ENCODE results near the gene PRMT1. TPM values are rescaled to one million over a fixed set of nuclear protein-coding genes. Genes with fewer than 3 reads are reported as not detected.

Gene PRMT1
- polyA plus RNA-seq, 3 donors, result 60.1 to 94.4 (median 74.3) TPM

- Mint-ChIP-seq H3K27ac (peak overlapping the region in 1 of 7 donors; percentile 57), H3K36me3 (peaks cover 14 to 21% of the 10 kb centered on the region in 2 donors), H3K9me3 (peaks cover 0 to 1% (median 0%) of the 10 kb centered on the region in 7 donors), H3K27me3 (ENCODE audit: low read depth in 3 of 3) (no peaks in the 10 kb centered on the region), H3K4me1 (peaks cover 39% of the 10 kb centered on the region), H3K4me3 (no peak overlapping the region)
- no CpG with 5 or more reads among the region's 2 CpGs for WGBS (ENCODE audit: insufficient coverage)
- no peak overlapping the region for H3K27ac ChIP-seq (ENCODE audit: low read depth in 1 of 2, low read length in 2 of 2)
- H3K36me3 ChIP-seq (replicated peaks in 1 of 2; ENCODE audit: control insufficient read depth in 1 of 2, insufficient read depth in 2 of 2, low read length in 2 of 2), result peaks cover 4 to 16% of the 10 kb centered on the region in 2 donors
- no peaks in the 10 kb centered on the region for H3K27me3 ChIP-seq (ENCODE audit: control insufficient read depth in 2 of 2, insufficient read depth in 2 of 2, low read length in 2 of 2)
- H3K4me3 ChIP-seq (replicated peaks in 1 of 3; ENCODE audit: low read depth in 2 of 3, low read length in 3 of 3), result no peak overlapping the region
- peaks cover 24% of the 10 kb centered on the region for H4K20me1 ChIP-seq (ENCODE audit: insufficient read depth, low read length)
- peaks cover 45% of the 10 kb centered on the region for H3K79me2 ChIP-seq (ENCODE audit: insufficient read depth, low read length)
- no peak for DNase-seq
- no peak overlapping the region for H2AFZ ChIP-seq (ENCODE audit: insufficient read depth, low read depth, low read length, poor library complexity, severe bottlenecking)
- TF ChIP-seq CTCF (IDR thresholded peaks at IDR 0.05), result no peak
- intact Hi-C loops (cut with micrococcal nuclease), result loop anchor here in 1 of 2 donors (10.0 kb wide), 1 partner anchor 357 kb away; the partner anchor contains the start of genes VRK3 and ZNF473
- peaks cover 22 to 35% of the 10 kb centered on the region in 2 donors for H3K4me1 ChIP-seq (ENCODE audit: control insufficient read depth in 1 of 2, insufficient read depth in 2 of 2, low read length in 2 of 2)
- no peak overlapping the region for H3K9ac ChIP-seq (ENCODE audit: insufficient read depth, low read length, poor library complexity, severe bottlenecking)
- H3K4me2 ChIP-seq (replicated peaks; ENCODE audit: extremely low read depth, low read length, poor library complexity, severe bottlenecking), result no peak overlapping the region
- no peaks in the 10 kb centered on the region for H3K9me3 ChIP-seq (replicated peaks in 1 of 2; ENCODE audit: control insufficient read depth in 1 of 2, insufficient read depth in 1 of 2, low read length in 2 of 2)
These were observed 9.6 kb upstream of the PRMT1 start for GRCh38 chr19:49667473-49667872.

GRCh38 chr19:49669516-49669915 lies 7.6 kb upstream of the PRMT1 start:
- Histone ChIP-seq H3K4me1 (ENCODE audit: control insufficient read depth in 1 of 2, insufficient read depth in 2 of 2, low read length in 2 of 2) (peaks cover 13 to 22% of the 10 kb centered on the region in 2 donors), H3K27ac (ENCODE audit: low read depth in 1 of 2, low read length in 2 of 2) (no peak overlapping the region), H3K4me3 (replicated peaks in 1 of 3; ENCODE audit: low read depth in 2 of 3, low read length in 3 of 3) (no peak overlapping the region), H3K9me3 (replicated peaks in 1 of 2; ENCODE audit: control insufficient read depth in 1 of 2, insufficient read depth in 1 of 2, low read length in 2 of 2) (no peaks in the 10 kb centered on the region), H3K27me3 (ENCODE audit: control insufficient read depth in 2 of 2, insufficient read depth in 2 of 2, low read length in 2 of 2) (no peaks in the 10 kb centered on the region), H4K20me1 (ENCODE audit: insufficient read depth, low read length) (peaks cover 6% of the 10 kb centered on the region), H3K36me3 (replicated peaks in 1 of 2; ENCODE audit: control insufficient read depth in 1 of 2, insufficient read depth in 2 of 2, low read length in 2 of 2) (peaks cover 0 to 8% of the 10 kb centered on the region in 2 donors), H3K4me2 (replicated peaks; ENCODE audit: extremely low read depth, low read length, poor library complexity, severe bottlenecking) (no peak overlapping the region), H2AFZ (ENCODE audit: insufficient read depth, low read depth, low read length, poor library complexity, severe bottlenecking) (no peak overlapping the region), H3K79me2 (ENCODE audit: insufficient read depth, low read length) (peaks cover 30% of the 10 kb centered on the region), H3K9ac (ENCODE audit: insufficient read depth, low read length, poor library complexity, severe bottlenecking) (no peak overlapping the region)
- TF ChIP-seq CTCF (IDR thresholded peaks at IDR 0.05), result no peak
- 97% methylated on average over 3 of the region's 3 CpGs for WGBS (ENCODE audit: insufficient coverage)
- peaks cover 27% of the 10 kb centered on the region for H3K4me1 Mint-ChIP-seq
- H3K36me3 Mint-ChIP-seq, result peaks cover 9 to 16% of the 10 kb centered on the region in 2 donors
- no peaks in the 10 kb centered on the region for H3K27me3 Mint-ChIP-seq (ENCODE audit: low read depth in 3 of 3)
- DNase-seq, result no peak
- intact Hi-C loops (cut with micrococcal nuclease), result loop anchor here in 1 of 2 donors (10.0 kb wide), 1 partner anchor 355 kb away; the partner anchor contains the start of genes VRK3 and ZNF473
- H3K27ac Mint-ChIP-seq, result no peak overlapping the region
- H3K9me3 Mint-ChIP-seq, result peaks cover 0 to 1% (median 0%) of the 10 kb centered on the region in 7 donors
- H3K4me3 Mint-ChIP-seq, result no peak overlapping the region
